ENCODE results near the gene TTC28.
"Not testable (repeated sequence)": the region's sequence is repeated elsewhere in the genome, so short reads cannot be mapped to it uniquely, and the experiment has no call there.

The TTC28 gene

GRCh38 chr22:28478564-28478963 is 201.1 kb downstream of the TTC28 start:
- no peak for DNase-seq (ENCODE audit: low spot score)
- TF ChIP-seq CTCF (IDR thresholded peaks at IDR 0.05; ENCODE audit: borderline replicate concordance, control extremely low read depth, extremely low read depth, insufficient read depth, missing control alignments) = no peak
- in situ Hi-C loops (cut with MboI; ENCODE audit: low sequenced_read_pairs, unreplicated experiment) = no loop called here

- DNase-seq (ENCODE audit: low spot score) = no peak
- in situ Hi-C loops (cut with MboI; ENCODE audit: low sequenced_read_pairs, unreplicated experiment) = no loop called here
- TF ChIP-seq CTCF (IDR thresholded peaks at IDR 0.05; ENCODE audit: borderline replicate concordance, control extremely low read depth, extremely low read depth, insufficient read depth, missing control alignments) = no peak
Observed at GRCh38 chr22:28477556-28477955, 202.1 kb downstream of the TTC28 start.

DNA sequence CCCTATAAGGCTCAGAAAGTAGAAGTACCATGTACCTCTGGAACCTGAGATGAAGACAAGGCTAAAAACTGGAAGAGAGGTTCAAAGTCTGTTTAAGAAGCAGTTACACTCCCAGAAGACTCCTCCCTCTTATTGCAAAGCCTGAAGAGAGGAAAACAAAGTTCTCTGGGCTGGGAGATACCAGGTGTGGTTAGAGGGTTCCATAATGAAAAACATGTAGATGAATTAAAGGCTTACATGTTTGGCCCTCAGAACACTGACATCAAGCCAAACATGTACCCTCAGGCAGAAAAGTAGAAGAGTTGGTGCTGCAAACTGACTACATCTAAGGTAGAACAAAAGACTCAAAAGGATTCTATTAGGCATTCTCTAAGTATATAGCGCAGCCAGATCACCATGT is 205.3 kb downstream of the TTC28 start:
- no peak for TF ChIP-seq CTCF (IDR thresholded peaks at IDR 0.05; ENCODE audit: borderline replicate concordance, control extremely low read depth, extremely low read depth, insufficient read depth, missing control alignments)
- in situ Hi-C loops (cut with MboI; ENCODE audit: low sequenced_read_pairs, unreplicated experiment) = no loop called here

DNA sequence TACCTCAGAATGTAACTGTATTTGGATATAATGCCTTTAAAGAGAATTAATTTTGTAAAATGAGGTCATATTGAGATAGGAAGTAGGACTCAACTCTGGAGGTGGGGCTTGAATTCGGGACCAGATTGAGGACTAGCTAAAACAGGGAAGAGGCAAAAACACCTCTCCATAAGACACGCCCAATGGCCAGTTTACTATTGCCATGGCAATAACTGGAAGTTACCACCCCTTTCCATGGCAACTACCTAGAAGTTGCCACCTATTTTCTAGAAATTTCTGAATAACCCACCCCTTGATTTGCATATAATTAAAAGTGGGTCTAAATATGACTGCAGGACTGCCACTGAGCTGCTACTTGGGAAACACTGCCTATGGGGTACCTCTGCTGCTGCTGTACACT is 206.4 kb downstream of the TTC28 start:
- DNase-seq (ENCODE audit: low spot score) = no peak
- in situ Hi-C loops (cut with MboI; ENCODE audit: low sequenced_read_pairs, unreplicated experiment) = no loop called here
- TF ChIP-seq CTCF (IDR thresholded peaks at IDR 0.05; ENCODE audit: borderline replicate concordance, control extremely low read depth, extremely low read depth, insufficient read depth, missing control alignments) = no peak

More for the DNA sequence above, 205.3 kb downstream of the TTC28 start:
- no peak for DNase-seq (ENCODE audit: low spot score)

- DNase-seq (ENCODE audit: low spot score); in situ Hi-C loops (cut with MboI; ENCODE audit: low sequenced_read_pairs, unreplicated experiment): not testable (repeated sequence)
Observed at GRCh38 chr22:28467055-28467454, 212.6 kb downstream of the TTC28 start.

- DNase-seq (ENCODE audit: low spot score) = no peak
- in situ Hi-C loops (cut with MboI; ENCODE audit: low sequenced_read_pairs, unreplicated experiment) = no loop called here
- no peak for TF ChIP-seq CTCF (IDR thresholded peaks at IDR 0.05; ENCODE audit: borderline replicate concordance, control extremely low read depth, extremely low read depth, insufficient read depth, missing control alignments)
Observed at GRCh38 chr22:28466399-28466798, 213.2 kb downstream of the TTC28 start.

DNA sequence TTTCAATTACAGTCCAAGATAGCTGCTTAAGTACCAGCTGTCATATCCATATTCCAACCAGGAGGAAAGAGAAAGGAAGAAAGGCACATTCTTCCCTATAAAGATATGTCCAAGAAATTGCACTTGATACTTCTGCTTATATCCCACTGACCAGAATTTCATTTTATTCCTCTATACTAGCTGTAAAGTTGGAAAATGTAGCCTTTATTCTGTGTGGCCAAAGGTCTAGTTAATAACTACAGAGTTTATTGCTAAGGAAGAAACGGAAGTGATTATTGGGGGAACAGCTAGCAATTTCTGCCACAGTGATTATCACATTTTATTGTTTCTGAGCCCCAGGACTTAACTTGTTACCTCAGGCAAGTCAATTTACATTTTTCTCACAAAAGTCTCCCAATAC is 213.8 kb downstream of the TTC28 start:
- DNase-seq (ENCODE audit: low spot score) = no peak
- in situ Hi-C loops (cut with MboI; ENCODE audit: low sequenced_read_pairs, unreplicated experiment) = no loop called here
- no peak for TF ChIP-seq CTCF (IDR thresholded peaks at IDR 0.05; ENCODE audit: borderline replicate concordance, control extremely low read depth, extremely low read depth, insufficient read depth, missing control alignments)
